Activated CD8-positive, alpha-beta T cell treated with anti-CD3 and anti-CD28 coated beads for 36 hours (primary cell): ENCODE results near the gene SPCS3. TPM values are rescaled to one million over a fixed set of nuclear protein-coding genes. Genes with fewer than 3 reads are reported as not detected.

Source experiments
- ATAC-seq: fragments of 200-7000 bp; cut with Tn5 transposase; one replicate; pipeline ENCODE4 v1.10.0; 2021; ENCODE audit warnings: mild to moderate bottlenecking, moderate library complexity
- CTCF ChIA-PET: fragments of 350-600 bp; sonication (Branson Sonifier 250); formaldehyde crosslinking; loops from one replicate; lab custom pipeline; 2021; ENCODE audit warnings: antibody characterized with exemption; lab: Charles Lee
- POLR2A ChIA-PET: fragments of 350-600 bp; sonication (Branson Sonifier 250); formaldehyde crosslinking; loops from one replicate; lab custom pipeline; 2021; ENCODE audit warnings: antibody characterized with exemption; lab: Charles Lee
- DNase-seq: peaks from one replicate; pipeline ENCODE4 v3.0.0-alpha.2; 2020
- H3K27ac Mint-ChIP-seq: one replicate; pipeline ENCODE4 v1.8.0; 2021; ENCODE audit warnings: mild to moderate bottlenecking, mixed read lengths
- H3K27me3 Mint-ChIP-seq: one replicate; pipeline ENCODE4 v1.8.0; 2021; ENCODE audit warnings: mixed read lengths
- H3K36me3 Mint-ChIP-seq: one replicate; pipeline ENCODE4 v1.8.0; 2021; ENCODE audit warnings: low read depth, mixed read lengths
- H3K4me1 Mint-ChIP-seq: one replicate; pipeline ENCODE4 v1.8.0; 2021; ENCODE audit warnings: low read depth, mixed read lengths
- H3K4me3 Mint-ChIP-seq: one replicate; pipeline ENCODE4 v1.8.0; 2021; ENCODE audit warnings: mild to moderate bottlenecking, moderate library complexity, mixed read lengths
- H3K9me3 Mint-ChIP-seq: one replicate; pipeline ENCODE4 v1.8.0; 2021; ENCODE audit warnings: mixed read lengths
- intact Hi-C: fragments of 100-400 bp; cut with micrococcal nuclease; formaldehyde crosslinking; loops from one replicate; pipeline ENCODE4 v1.10.0; 2022
- total RNA-seq, 2 experiments: library from RNA; stranded (reverse); gene quantifications; one replicate each; pipeline ENCODE4 v1.2.3, GENCODE V29; 2021
- TF ChIP-seq, protein P1 (sequence below): fragments of 200-600 bp; IDR thresholded peaks from one replicate; pipeline ENCODE4 v1.8.0; 2022; ENCODE audit warnings: antibody characterized with exemption, mild to moderate bottlenecking

The SPCS3 gene
- 100 to 1,000 TPM; 153 to 155 TPM for total RNA-seq

DNA sequence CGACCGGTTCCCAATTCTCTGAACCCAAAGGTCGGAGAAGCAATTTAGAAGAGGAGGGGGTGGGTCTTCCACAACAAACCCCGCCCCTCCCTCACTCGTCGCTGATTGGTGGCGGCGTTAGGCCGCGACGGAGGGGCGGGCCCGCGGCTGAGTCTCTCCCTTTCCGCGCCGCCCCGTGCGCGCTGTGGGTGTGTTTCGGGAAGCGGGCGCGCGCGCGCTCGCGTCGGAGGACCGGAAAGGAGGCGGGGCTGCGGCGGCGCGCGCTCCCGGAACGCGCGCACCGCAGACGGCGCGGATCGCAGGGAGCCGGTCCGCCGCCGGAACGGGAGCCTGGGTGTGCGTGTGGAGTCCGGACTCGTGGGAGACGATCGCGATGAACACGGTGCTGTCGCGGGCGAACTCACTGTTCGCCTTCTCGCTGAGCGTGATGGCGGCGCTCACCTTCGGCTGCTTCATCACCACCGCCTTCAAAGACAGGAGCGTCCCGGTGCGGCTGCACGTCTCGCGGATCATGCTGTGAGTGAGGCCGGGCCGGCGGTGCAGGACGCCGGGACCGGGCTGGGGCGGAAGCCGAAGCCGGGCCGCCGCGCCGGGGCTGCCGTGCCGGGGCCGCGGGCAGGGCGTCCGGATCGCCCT is at the start of gene SPCS3:
SPCS3 (plus strand) TSS at position 263 of the 636 bp plus-strand sequence; CDS start at position 374, 111 bp downstream.
- ChIA-PET CTCF (no interaction called here), POLR2A (interaction anchor here (0.9 kb wide), 1 partner anchor 12 kb away, joined by 3 read pairs; no protein-coding TSS in a partner anchor)
- DNase-seq (peak; percentile 95), ATAC-seq (peak; percentile 94)
- intact Hi-C loops: loop anchor here (5.0 kb wide), 1 partner anchor 123 kb away; the partner anchor contains the start of gene SPATA4
- H3K27ac Mint-ChIP-seq: peak within 1 kb of the TSS; percentile 93
- H3K4me1 Mint-ChIP-seq: peaks cover 34% of the 10 kb centered on the region
- H3K9me3 Mint-ChIP-seq: no peaks in the 10 kb centered on the region
- peaks cover 16% of the 10 kb centered on the region for H3K36me3 Mint-ChIP-seq
- peak within 1 kb of the TSS; percentile 93 for H3K4me3 Mint-ChIP-seq
- TF ChIP-seq, protein P1, sequence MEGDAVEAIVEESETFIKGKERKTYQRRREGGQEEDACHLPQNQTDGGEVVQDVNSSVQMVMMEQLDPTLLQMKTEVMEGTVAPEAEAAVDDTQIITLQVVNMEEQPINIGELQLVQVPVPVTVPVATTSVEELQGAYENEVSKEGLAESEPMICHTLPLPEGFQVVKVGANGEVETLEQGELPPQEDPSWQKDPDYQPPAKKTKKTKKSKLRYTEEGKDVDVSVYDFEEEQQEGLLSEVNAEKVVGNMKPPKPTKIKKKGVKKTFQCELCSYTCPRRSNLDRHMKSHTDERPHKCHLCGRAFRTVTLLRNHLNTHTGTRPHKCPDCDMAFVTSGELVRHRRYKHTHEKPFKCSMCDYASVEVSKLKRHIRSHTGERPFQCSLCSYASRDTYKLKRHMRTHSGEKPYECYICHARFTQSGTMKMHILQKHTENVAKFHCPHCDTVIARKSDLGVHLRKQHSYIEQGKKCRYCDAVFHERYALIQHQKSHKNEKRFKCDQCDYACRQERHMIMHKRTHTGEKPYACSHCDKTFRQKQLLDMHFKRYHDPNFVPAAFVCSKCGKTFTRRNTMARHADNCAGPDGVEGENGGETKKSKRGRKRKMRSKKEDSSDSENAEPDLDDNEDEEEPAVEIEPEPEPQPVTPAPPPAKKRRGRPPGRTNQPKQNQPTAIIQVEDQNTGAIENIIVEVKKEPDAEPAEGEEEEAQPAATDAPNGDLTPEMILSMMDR: no peak
- H3K27me3 Mint-ChIP-seq: no peaks in the 10 kb centered on the region

DNA sequence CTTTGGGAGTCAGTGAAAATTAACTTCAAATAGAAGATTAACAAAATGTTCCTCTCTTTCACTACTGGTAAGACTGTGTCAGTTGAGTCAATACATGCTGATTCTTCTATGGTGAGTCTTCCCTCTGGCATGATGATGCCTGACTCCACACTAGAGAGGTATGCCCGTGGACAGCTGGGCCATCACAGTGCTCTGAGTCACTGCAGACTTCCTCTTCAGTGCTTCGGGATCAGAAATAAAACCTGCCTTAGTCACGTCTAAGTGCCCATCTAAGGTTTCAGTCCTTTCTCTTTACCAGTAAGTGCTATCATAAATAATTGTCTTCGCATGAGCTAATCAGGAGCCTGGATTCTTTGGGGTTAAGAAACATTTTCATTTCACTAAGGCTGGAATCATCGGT is 49.1 kb upstream of the SPCS3 start:
- H3K27ac Mint-ChIP-seq: no peak overlapping the region
- no peaks in the 10 kb centered on the region for H3K36me3 Mint-ChIP-seq
- CTCF ChIA-PET: no interaction called here
- H3K4me3 Mint-ChIP-seq: no peak overlapping the region
- POLR2A ChIA-PET: no interaction called here
- peaks cover 16% of the 10 kb centered on the region for H3K27me3 Mint-ChIP-seq
- TF ChIP-seq, protein P1: no peak
- no peak for DNase-seq
- intact Hi-C loops: no loop called here
- no peak for ATAC-seq
- H3K4me1 Mint-ChIP-seq: no peaks in the 10 kb centered on the region
- no peaks in the 10 kb centered on the region for H3K9me3 Mint-ChIP-seq

- Mint-ChIP-seq H3K4me3 (no peak overlapping the region), H3K36me3 (no peaks in the 10 kb centered on the region), H3K4me1 (no peaks in the 10 kb centered on the region), H3K9me3 (no peaks in the 10 kb centered on the region), H3K27ac (no peak overlapping the region), H3K27me3 (peaks cover 21% of the 10 kb centered on the region)
- DNase-seq: no peak
- ChIA-PET CTCF (interaction anchor here (1.1 kb wide), 1 partner anchor 58 kb away, joined by 3 read pairs; no protein-coding TSS in a partner anchor), POLR2A (no interaction called here)
- ATAC-seq: no peak
- intact Hi-C loops: no loop called here
- TF ChIP-seq, protein P1: no peak
These were observed 48.0 kb upstream of the SPCS3 start for GRCh38 chr4:176271749-176272148.

- ChIA-PET POLR2A (no interaction called here), CTCF (interaction anchor here (1.2 kb wide), 1 partner anchor 122 kb away, joined by 4 read pairs; no protein-coding TSS in a partner anchor)
- Mint-ChIP-seq H3K4me3 (no peak overlapping the region), H3K36me3 (no peaks in the 10 kb centered on the region), H3K4me1 (no peaks in the 10 kb centered on the region), H3K27ac (no peak overlapping the region), H3K9me3 (no peaks in the 10 kb centered on the region), H3K27me3 (peaks cover 22% of the 10 kb centered on the region)
- no peak for DNase-seq
- intact Hi-C loops: no loop called here
- TF ChIP-seq, protein P1: no peak
- ATAC-seq: no peak
These were observed 47.0 kb upstream of the SPCS3 start for GRCh38 chr4:176272799-176273198.

GRCh38 chr4:176273736-176274135 is 46.0 kb upstream of the SPCS3 start:
- no peak overlapping the region for H3K4me3 Mint-ChIP-seq
- POLR2A ChIA-PET: no interaction called here
- intact Hi-C loops: no loop called here
- H3K9me3 Mint-ChIP-seq: no peaks in the 10 kb centered on the region
- peaks cover 24% of the 10 kb centered on the region for H3K27me3 Mint-ChIP-seq
- ATAC-seq (no peak), DNase-seq (no peak)
- TF ChIP-seq, protein P1: no peak
- H3K27ac Mint-ChIP-seq: no peak overlapping the region
- H3K36me3 Mint-ChIP-seq: no peaks in the 10 kb centered on the region
- H3K4me1 Mint-ChIP-seq: no peaks in the 10 kb centered on the region
- CTCF ChIA-PET: interaction anchor here (1.2 kb wide), 1 partner anchor 123 kb away, joined by 4 read pairs; no protein-coding TSS in a partner anchor
